NAMALWA (cell line): Measurements from ENCODE around the gene USP16.

ENCODE experiments used
- DNase-seq: peaks from one replicate; pipeline ENCODE4 v3.0.0-alpha.2; 2015; ENCODE audit warnings: low spot score

USP16 gene

GRCh38 chr21:29083306-29083705 is 58.8 kb downstream of the USP16 start:
- no peak for DNase-seq

- DNase-seq: no peak
Measured at GRCh38 chr21:29084372-29084771, 59.9 kb downstream of the USP16 start.

GRCh38 chr21:29085106-29085752 is 60.8 kb downstream of the USP16 start:
- DNase-seq: no peak

DNA sequence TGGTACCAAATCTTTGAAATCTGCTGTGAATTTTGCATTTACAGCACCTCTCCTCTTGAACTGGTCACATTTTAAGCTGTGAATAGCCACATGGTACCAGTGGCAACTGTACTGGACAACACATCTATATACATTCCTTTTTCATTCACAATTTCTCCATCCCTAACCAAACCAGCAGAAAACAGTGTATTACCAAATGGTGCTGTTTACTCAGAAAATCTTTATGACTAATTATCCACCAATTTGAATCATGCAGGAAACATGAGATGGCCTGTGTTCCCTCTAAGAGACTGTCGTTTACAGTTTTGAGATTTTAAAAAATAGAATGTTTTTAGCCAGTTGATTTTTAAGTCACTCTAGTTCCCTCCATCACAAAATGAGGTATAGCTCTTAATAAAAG is 66.6 kb downstream of the USP16 start:
- DNase-seq: no peak

GRCh38 chr21:29092102-29092959 is 67.9 kb downstream of the USP16 start:
- DNase-seq: no peak

DNA sequence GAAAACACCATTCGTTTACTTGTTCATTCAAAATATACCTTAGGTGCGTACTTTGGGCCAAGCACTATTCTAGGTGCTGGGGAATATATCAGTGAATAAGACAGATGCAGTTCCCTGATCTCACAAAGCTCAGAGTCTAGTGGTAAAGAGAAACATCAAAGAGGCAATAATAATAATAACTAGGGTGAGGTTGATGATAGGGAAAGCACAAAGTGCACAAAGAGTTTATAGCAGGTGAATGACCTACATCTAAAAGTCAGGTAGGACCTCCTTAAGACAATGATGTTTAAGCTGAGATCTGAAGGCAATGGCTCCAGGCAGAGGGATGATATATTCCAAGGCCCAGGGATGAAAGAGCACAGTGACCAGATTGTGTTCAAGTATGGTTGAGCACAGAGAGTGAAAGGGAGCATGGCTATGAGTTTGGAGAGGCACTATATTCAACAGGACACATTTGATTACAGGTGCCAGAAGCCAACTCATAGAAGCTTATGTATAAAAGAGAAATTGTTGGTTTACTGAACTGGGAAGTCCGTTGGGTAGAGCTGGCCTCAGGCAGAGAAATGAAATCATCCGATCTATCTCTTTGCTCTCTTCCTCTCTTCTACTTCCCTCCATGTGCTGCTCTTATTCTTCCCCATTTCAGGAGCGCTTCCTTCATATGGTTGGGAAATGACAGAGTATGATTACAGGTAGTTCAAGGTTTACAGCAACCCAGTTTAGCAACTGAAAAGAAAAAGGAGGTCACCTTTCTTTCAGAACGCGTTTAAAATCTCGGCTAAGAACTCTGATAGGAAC is 71.9 kb downstream of the USP16 start:
- no peak for DNase-seq

GRCh38 chr21:29098156-29098555 is 73.7 kb downstream of the USP16 start:
- no peak for DNase-seq

DNA sequence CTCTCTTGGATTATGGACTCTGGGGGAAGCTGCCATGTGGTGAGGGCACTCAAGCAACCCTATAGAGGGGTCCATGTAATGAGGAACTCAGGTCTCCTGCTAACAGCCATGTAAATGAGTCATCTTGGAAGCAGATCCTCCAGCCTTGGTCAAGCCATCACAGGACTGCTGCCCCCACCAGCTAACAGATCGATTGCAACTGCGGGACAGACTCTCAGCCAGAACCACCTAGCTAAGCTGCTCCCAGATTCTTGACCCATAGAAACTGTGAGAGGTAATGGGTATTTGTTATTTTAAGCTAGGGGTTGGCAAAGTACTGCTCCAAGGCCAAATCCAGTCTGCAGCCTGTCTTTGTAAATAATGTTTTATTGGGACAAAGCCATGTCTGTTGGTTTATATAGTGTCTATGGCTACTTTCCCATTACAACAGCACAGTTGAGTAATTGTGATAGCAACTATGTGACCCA is 78.4 kb downstream of the USP16 start:
- DNase-seq: no peak
